OCI-LY3 (cell line): Measurements from ENCODE around the gene SPDEF.

Source experiments
- EZH2phosphoT487 ChIP-seq: fragments of 200-600 bp; shearing (Covaris generic); IDR thresholded peaks from 2 replicates; pipeline ENCODE4 v1.6.1; 2018; ENCODE audit warnings: antibody characterized with exemption, mixed run types, low read depth
- TF ChIP-seq, protein P1 (sequence below): fragments of 200-600, 300-600 bp; sonication (generic); IDR thresholded peaks from 2 replicates; pipeline ENCODE4 v1.5.1; 2014; ENCODE audit warnings: antibody characterized with exemption, low read length, low read depth

DNA sequence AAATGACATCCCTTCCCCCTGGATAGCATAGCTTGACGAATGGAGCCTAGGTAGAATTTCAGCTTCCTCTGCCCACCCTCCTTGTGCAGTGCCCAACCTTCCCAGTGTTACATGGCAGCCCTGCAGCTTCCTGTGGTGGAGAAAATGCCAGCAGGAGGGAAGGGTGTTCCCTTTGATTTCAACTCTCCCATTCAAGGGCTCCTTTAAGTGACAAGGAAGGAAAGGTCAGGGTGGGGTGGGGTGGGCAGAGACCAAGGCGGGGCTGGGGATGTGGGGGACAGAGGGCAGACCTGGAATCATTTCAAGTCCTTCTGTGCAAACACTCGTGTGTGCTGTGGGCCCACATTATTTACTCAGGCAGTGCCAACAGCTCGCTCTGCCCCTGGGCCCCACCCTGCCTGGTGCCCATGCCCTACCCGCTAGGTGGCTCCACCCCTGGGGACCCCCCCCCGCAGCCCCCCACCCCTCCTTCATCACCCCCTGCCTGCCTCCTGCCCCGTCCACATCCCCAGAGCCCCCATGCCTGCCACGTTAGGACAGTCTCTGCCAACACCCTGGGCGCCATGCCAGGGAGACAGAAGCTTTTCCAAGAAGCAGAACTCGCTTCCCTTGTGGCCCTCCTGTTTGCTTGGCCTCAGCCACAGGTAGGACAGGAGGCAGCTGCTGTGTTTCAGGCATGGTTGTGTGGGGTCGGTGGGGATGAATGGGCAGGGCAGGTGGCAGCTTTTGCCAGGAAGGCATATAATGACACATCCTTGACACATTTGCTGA lies 9.4 kb downstream of the SPDEF start:
- TF ChIP-seq, protein P1, sequence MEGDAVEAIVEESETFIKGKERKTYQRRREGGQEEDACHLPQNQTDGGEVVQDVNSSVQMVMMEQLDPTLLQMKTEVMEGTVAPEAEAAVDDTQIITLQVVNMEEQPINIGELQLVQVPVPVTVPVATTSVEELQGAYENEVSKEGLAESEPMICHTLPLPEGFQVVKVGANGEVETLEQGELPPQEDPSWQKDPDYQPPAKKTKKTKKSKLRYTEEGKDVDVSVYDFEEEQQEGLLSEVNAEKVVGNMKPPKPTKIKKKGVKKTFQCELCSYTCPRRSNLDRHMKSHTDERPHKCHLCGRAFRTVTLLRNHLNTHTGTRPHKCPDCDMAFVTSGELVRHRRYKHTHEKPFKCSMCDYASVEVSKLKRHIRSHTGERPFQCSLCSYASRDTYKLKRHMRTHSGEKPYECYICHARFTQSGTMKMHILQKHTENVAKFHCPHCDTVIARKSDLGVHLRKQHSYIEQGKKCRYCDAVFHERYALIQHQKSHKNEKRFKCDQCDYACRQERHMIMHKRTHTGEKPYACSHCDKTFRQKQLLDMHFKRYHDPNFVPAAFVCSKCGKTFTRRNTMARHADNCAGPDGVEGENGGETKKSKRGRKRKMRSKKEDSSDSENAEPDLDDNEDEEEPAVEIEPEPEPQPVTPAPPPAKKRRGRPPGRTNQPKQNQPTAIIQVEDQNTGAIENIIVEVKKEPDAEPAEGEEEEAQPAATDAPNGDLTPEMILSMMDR: no peak
- TF ChIP-seq EZH2phosphoT487: no peak
